ENCODE data around the gene NKX1-1.

DNA sequence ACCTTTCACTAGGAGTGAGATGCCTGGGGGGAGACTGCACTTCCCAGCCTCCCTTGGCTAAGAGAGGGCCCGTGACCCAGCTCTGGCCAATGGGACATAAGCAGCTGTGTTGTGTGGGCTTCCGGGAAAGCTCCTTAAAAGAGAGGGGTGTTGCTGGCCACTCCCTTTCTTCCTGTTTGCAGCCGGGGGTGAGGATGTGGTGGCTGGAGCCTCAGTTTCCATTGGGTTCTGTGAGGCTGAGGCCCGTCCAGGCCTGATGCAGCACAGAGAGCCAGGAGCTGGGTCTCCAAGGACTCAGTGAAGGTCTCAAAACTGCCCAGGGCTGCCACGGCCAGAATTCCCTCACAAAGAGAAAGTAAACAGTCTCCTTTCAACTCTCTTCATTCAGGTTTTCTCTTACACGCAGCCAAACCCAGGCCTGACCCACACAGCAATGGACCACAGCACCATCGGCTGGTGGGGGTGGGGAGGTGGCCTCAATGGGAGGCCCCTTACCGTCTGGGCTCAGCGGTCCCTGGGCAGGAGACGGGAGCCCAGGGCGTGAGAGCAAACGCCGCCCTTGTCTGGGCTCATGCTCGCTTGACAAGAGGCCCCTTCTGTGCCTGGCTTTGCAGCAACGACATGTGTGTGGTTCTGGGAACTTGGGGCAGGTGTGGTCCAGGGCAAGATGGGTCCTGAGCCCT, 6.6 kb downstream of the NKX1-1 start:
- TF ChIP-seq CTCF (IDR thresholded peaks at IDR 0.05) = no peak
- no peak for TF ChIP-seq POLR2A (IDR thresholded peaks at IDR 0.05)
